GM12878 (cell line): ENCODE measurements around the gene ASZ1.

ENCODE experiments used
- BHLHE40 ChIP-seq, 2 experiments: fragments of 450-650 bp in 1 of 2; IDR thresholded peaks; 2 replicates each; pipeline ENCODE4 v1.6.1; 2011 to 2017; ENCODE audit warnings: low read depth in 2 of 2, borderline replicate concordance in 1 of 2, improper control_type of control experiment in 1 of 2, low read length in 1 of 2, mild to moderate bottlenecking in 1 of 2
- CEBPB ChIP-seq, 2 experiments: fragments of 150-350 bp in 1 of 2; IDR thresholded peaks; 2 replicates each; pipeline ENCODE4 v1.6.1; 2012 to 2014; ENCODE audit warnings: low read depth in 2 of 2, low read length in 2 of 2, borderline replicate concordance in 1 of 2, inconsistent platforms in 1 of 2
- GABPA ChIP-seq: IDR thresholded peaks from 2 replicates; pipeline ENCODE4 v1.6.1; 2014; ENCODE audit warnings: antibody characterized with exemption, low read depth, mild to moderate bottlenecking, inconsistent platforms
- NBN ChIP-seq: fragments of 450-650 bp; IDR thresholded peaks from 2 replicates; pipeline ENCODE4 v1.6.1; 2016
- POLR2A ChIP-seq: IDR thresholded peaks from 2 replicates; pipeline ENCODE4 v1.6.1; 2011; ENCODE audit warnings: low read depth, mild to moderate bottlenecking, low read length
- POLR2AphosphoS5 ChIP-seq: IDR thresholded peaks from 2 replicates; pipeline ENCODE4 v1.6.1; 2011; ENCODE audit warnings: mild to moderate bottlenecking, low read length, inconsistent platforms
- RAD21 ChIP-seq: IDR thresholded peaks from 2 replicates; pipeline ENCODE4 v1.6.1; 2011; ENCODE audit warnings: mild to moderate bottlenecking, low read depth, low read length, moderate library complexity; ENCODE audit not compliant: insufficient read depth
- REST ChIP-seq: IDR thresholded peaks from 2 replicates; pipeline ENCODE4 v1.6.1; 2012; ENCODE audit warnings: mild to moderate bottlenecking, low read depth, low read length
- RFX5 ChIP-seq: IDR thresholded peaks from 2 replicates; pipeline ENCODE4 v1.6.1; 2011; ENCODE audit warnings: low read depth, low read length, improper control_type of control experiment
- SIN3A ChIP-seq: IDR thresholded peaks from 2 replicates; pipeline ENCODE4 v1.6.1; 2012; ENCODE audit warnings: low read depth, low read length, improper control_type of control experiment
- YBX1 ChIP-seq: fragments of 450-650 bp; IDR thresholded peaks from 2 replicates; pipeline ENCODE4 v1.6.1; 2016; ENCODE audit warnings: antibody characterized with exemption
- ZBTB33 ChIP-seq: fragments of 450-650 bp; IDR thresholded peaks from 2 replicates; pipeline ENCODE4 v1.6.1; 2017; ENCODE audit warnings: mild to moderate bottlenecking
- TF ChIP-seq, protein P1 (sequence below): fragments of 450-650 bp; formaldehyde crosslinking; IDR thresholded peaks from 2 replicates; pipeline ENCODE4 v1.5.0; 2022; ENCODE audit warnings: mild to moderate bottlenecking, missing genetic modification characterization
- TF ChIP-seq, protein P2 (sequence below), 3 experiments: IDR thresholded peaks in 2 of 3; conservative IDR thresholded peaks in 1 of 3; 2 replicates each; pipeline ENCODE4 v1.5.1; 2011; ENCODE audit warnings: low read depth in 3 of 3, low read length in 3 of 3, mild to moderate bottlenecking in 3 of 3, control low read depth in 2 of 3, moderate library complexity in 2 of 3, inconsistent platforms in 1 of 3, mixed read lengths in 1 of 3; ENCODE audit not compliant: control insufficient read depth in 2 of 3, insufficient read depth in 1 of 3; ENCODE audit errors: extremely low read depth in 1 of 3

DNA sequence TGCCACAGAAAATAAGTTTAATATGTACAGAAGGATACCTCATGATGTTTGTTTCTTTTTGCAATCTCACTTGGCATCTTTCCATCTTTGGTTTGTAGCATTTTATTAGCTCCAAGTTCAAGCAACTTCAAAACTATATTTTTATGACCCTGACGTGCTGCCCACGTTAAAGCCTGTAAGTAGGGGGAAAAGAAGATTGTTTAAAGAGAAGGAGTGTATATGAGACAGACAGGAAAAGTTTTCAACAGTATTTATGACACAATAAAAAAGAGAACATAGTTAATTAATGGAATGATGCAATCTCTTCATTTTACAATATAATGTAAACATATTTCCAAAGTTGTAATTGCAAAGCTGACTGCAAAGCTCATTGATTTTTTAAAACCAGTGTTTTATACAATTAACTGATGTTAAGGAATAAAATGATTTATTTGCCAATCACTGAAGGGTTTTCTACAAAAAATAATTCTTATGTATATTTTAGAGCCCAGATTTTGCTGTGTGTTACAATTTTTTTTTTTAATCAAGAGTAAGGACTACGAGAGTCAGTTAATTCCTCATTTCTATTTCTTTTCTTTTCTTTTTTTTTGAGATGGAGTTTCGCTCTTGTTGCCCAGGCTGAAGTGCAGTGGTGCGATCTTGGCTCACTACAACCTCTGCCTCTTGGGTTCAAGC, 42.5 kb downstream of the ASZ1 start:
- TF ChIP-seq CEBPB (IDR thresholded peaks at IDR 0.05; ENCODE audit: borderline replicate concordance in 1 of 2, low read depth in 2 of 2, low read length in 2 of 2) (no peak), RAD21 (no peak), RFX5 (no peak), BHLHE40 (IDR thresholded peaks at IDR 0.05; ENCODE audit: borderline replicate concordance in 1 of 2, low read depth in 2 of 2, low read length in 1 of 2) (no peak), REST (no peak), GABPA (no peak), NBN (no peak), YBX1 (no peak), ZBTB33 (no peak), POLR2A (no peak), POLR2AphosphoS5 (no peak), SIN3A (no peak)
- TF ChIP-seq, protein P1, sequence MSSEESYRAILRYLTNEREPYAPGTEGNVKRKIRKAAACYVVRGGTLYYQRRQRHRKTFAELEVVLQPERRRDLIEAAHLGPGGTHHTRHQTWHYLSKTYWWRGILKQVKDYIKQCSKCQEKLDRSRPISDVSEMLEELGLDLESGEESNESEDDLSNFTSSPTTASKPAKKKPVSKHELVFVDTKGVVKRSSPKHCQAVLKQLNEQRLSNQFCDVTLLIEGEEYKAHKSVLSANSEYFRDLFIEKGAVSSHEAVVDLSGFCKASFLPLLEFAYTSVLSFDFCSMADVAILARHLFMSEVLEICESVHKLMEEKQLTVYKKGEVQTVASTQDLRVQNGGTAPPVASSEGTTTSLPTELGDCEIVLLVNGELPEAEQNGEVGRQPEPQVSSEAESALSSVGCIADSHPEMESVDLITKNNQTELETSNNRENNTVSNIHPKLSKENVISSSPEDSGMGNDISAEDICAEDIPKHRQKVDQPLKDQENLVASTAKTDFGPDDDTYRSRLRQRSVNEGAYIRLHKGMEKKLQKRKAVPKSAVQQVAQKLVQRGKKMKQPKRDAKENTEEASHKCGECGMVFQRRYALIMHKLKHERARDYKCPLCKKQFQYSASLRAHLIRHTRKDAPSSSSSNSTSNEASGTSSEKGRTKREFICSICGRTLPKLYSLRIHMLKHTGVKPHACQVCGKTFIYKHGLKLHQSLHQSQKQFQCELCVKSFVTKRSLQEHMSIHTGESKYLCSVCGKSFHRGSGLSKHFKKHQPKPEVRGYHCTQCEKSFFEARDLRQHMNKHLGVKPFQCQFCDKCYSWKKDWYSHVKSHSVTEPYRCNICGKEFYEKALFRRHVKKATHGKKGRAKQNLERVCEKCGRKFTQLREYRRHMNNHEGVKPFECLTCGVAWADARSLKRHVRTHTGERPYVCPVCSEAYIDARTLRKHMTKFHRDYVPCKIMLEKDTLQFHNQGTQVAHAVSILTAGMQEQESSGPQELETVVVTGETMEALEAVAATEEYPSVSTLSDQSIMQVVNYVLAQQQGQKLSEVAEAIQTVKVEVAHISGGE = no peak
- TF ChIP-seq, protein P2, sequence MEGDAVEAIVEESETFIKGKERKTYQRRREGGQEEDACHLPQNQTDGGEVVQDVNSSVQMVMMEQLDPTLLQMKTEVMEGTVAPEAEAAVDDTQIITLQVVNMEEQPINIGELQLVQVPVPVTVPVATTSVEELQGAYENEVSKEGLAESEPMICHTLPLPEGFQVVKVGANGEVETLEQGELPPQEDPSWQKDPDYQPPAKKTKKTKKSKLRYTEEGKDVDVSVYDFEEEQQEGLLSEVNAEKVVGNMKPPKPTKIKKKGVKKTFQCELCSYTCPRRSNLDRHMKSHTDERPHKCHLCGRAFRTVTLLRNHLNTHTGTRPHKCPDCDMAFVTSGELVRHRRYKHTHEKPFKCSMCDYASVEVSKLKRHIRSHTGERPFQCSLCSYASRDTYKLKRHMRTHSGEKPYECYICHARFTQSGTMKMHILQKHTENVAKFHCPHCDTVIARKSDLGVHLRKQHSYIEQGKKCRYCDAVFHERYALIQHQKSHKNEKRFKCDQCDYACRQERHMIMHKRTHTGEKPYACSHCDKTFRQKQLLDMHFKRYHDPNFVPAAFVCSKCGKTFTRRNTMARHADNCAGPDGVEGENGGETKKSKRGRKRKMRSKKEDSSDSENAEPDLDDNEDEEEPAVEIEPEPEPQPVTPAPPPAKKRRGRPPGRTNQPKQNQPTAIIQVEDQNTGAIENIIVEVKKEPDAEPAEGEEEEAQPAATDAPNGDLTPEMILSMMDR (IDR thresholded peaks at IDR 0.05 in 2 of 3, conservative IDR thresholded peaks at IDR 0.05 in 1 of 3; ENCODE audit: control insufficient read depth in 2 of 3, extremely low read depth in 1 of 3, insufficient read depth in 1 of 3, low read depth in 3 of 3, low read length in 3 of 3) = no peak
